Transverse colon (tissue), 4 donors: ENCODE measurements around the gene N4BP2L2. TPM values are rescaled to one million over a fixed set of nuclear protein-coding genes. Genes with fewer than 3 reads are reported as not detected.

Experiments used
- DNase-seq: peaks from one replicate; pipeline ENCODE4 v3.0.0-alpha.2; 2019
- H3K27ac ChIP-seq, 4 donors: fragments of 200-600 bp; sonication (generic); 2 replicates each; pipeline ENCODE4 v1.5.1; 2016 to 2018; ENCODE audit warnings: inconsistent platforms in 4 of 4
- H3K27me3 ChIP-seq: fragments of 200-600 bp; sonication (generic); 2 replicates; pipeline ENCODE4 v1.5.1; 2017; ENCODE audit warnings: inconsistent platforms
- H3K36me3 ChIP-seq, 4 donors: fragments of 200-600 bp; sonication (generic); 2 replicates each; pipeline ENCODE4 v1.5.1; 2017 to 2019; ENCODE audit warnings: inconsistent platforms in 4 of 4
- H3K4me1 ChIP-seq, 4 donors: fragments of 200-600 bp; sonication (generic); 2 replicates each; pipeline ENCODE4 v1.5.1; 2017 to 2020; ENCODE audit warnings: inconsistent platforms in 4 of 4
- H3K4me3 ChIP-seq, 4 donors: fragments of 200-600 bp; sonication (generic); 1 replicate in 1 of 4; 2 replicates in 3 of 4; pipeline versions ENCODE4 v1.5.1 to v1.6.1; 2017 to 2019; ENCODE audit warnings: inconsistent platforms in 4 of 4
- H3K9me3 ChIP-seq, 2 donors: fragments of 200-600 bp; sonication (generic); 2 replicates each; pipeline ENCODE4 v1.5.1; 2017 to 2019; ENCODE audit warnings: inconsistent platforms in 2 of 2
- CTCF ChIP-seq, 5 experiments: fragments of 200-600 bp in 3 of 5; fragments of 450-650 bp in 2 of 5; sonication (generic) in 3 of 5; IDR thresholded peaks; 1 replicate in 2 of 5; 2 replicates in 3 of 5; pipeline ENCODE4 v1.5.1; 2016 to 2017; ENCODE audit warnings: antibody characterized with exemption in 5 of 5, inconsistent platforms in 3 of 5, mild to moderate bottlenecking in 2 of 5, moderate library complexity in 1 of 5
- EP300 ChIP-seq: sonication (generic); formaldehyde crosslinking; IDR thresholded peaks from one replicate; pipeline ENCODE4 v1.6.1; 2017; ENCODE audit warnings: antibody characterized with exemption, low read depth
- POLR2A ChIP-seq: fragments of 450-650 bp; IDR thresholded peaks from one replicate; pipeline ENCODE4 v1.6.1; 2016; ENCODE audit warnings: antibody characterized with exemption, mild to moderate bottlenecking, moderate library complexity
- POLR2AphosphoS5 ChIP-seq, 3 donors: sonication (generic); formaldehyde crosslinking; IDR thresholded peaks; one replicate each; pipeline ENCODE4 v1.6.1; 2016; ENCODE audit warnings: antibody characterized with exemption in 3 of 3
- WGBS, 2 donors: methylation state at CpG; one replicate each; pipeline ENCODE4 v1.1.5; 2018; ENCODE audit warnings: low coverage in 1 of 2; 5-methylcytosine and 5-hydroxymethylcytosine counted together
- in situ Hi-C, 4 donors: fragments of 200-750 bp; cut with MboI; loops; one replicate each; pipeline versions ENCODE4 v1.15.0 to v1.15.1; 2017; ENCODE audit warnings: low sequenced_read_pairs in 3 of 4, low pct_ligation_motif_present in 1 of 4, low pct_unique_long_range_greater_than_20kb in 1 of 4
- intact Hi-C: fragments of 100-400 bp; cut with DNase I; formaldehyde crosslinking; loops from one replicate; pipeline ENCODE4 v1.15.1; 2023; ENCODE audit warnings: low total_unique reads
- total RNA-seq, 4 donors: library from RNA; depleted of rRNA; stranded (reverse); fragments of >200 nt; gene quantifications; one replicate each; pipeline ENCODE4 v1.1.0, GENCODE V29; 2016

N4BP2L2 gene
- total RNA-seq, 4 donors from 2014 or later: 64.0 to 231 (median 123) TPM

DNA sequence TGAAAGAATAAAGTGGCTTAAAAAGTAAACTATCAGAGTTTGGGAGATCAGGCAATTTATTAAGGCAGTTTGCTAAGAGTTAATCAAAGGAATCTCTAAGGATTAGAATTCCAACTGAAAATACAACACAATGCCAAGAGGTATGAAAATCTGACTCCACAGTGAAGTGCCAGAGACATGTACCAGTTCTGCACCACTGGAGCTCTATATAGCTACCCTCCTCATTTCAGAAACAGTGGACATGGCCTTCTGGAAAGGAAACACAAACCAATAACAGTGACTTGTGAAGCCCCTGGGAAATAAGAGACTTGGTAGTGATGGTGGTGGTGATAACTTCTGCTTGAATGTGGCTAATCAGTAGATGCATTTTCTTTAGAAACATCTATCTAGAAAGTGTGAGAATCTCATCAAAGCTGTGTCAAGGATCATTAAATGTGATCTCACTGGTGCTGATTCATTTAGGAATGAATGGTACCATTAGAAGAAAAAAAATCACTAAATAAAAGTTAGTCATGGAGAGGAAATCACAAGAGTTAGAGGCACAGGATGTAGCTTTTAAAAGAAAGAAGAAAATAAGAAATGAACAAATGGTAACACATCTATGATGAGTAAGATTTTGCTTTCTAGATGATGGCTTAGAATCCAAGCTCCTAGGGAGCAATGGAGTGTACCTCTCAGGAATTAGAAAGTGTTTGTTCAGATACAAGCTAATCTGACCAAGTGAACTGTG is 90.5 kb downstream of the N4BP2L2 start:
- in situ Hi-C loops (no loop called here), intact Hi-C loops (loop anchor here (5.0 kb wide), 1 partner anchor 1284 kb away; no protein-coding TSS in a partner anchor)
- Histone ChIP-seq H3K27me3 (no peaks in the 10 kb centered on the region), H3K9me3 (no peaks in the 10 kb centered on the region), H3K36me3 (no peaks in the 10 kb centered on the region), H3K27ac (no peak overlapping the region), H3K4me1 (no peaks in the 10 kb centered on the region), H3K4me3 (no peak overlapping the region)
- DNase-seq: no peak
- TF ChIP-seq EP300: no peak
- no peak for TF ChIP-seq CTCF (IDR thresholded peaks at IDR 0.05)
- TF ChIP-seq POLR2AphosphoS5 (IDR thresholded peaks at IDR 0.05): no peak
- no peak for TF ChIP-seq POLR2A

- H3K27me3 ChIP-seq: no peaks in the 10 kb centered on the region
- no peak for TF ChIP-seq CTCF (IDR thresholded peaks at IDR 0.05)
- TF ChIP-seq EP300: no peak
- TF ChIP-seq POLR2AphosphoS5 (IDR thresholded peaks at IDR 0.05): no peak
- TF ChIP-seq POLR2A: no peak
- in situ Hi-C loops (no loop called here), intact Hi-C loops (loop anchor here (5.0 kb wide), 1 partner anchor 1285 kb away; no protein-coding TSS in a partner anchor)
- DNase-seq: no peak
- H3K27ac ChIP-seq: no peak overlapping the region
- no peak overlapping the region for H3K4me3 ChIP-seq
- H3K4me1 ChIP-seq: peaks cover 0 to 3% (median 0%) of the 10 kb centered on the region in 4 donors
- 82 to 86% methylated on average over 2 of the region's 2 CpGs for WGBS, 2 donors
- H3K9me3 ChIP-seq: no peaks in the 10 kb centered on the region
- H3K36me3 ChIP-seq: no peaks in the 10 kb centered on the region
These were observed 91.7 kb downstream of the N4BP2L2 start for GRCh38 chr13:32446773-32447465.

GRCh38 chr13:32446220-32446619 is 92.4 kb downstream of the N4BP2L2 start:
- intact Hi-C loops (loop anchor here (5.0 kb wide), 1 partner anchor 1286 kb away; no protein-coding TSS in a partner anchor), in situ Hi-C loops (no loop called here)
- DNase-seq: no peak
- Histone ChIP-seq H3K4me1 (peaks cover 0 to 3% (median 0%) of the 10 kb centered on the region in 4 donors), H3K27ac (no peak overlapping the region), H3K4me3 (no peak overlapping the region), H3K36me3 (no peaks in the 10 kb centered on the region), H3K9me3 (no peaks in the 10 kb centered on the region), H3K27me3 (no peaks in the 10 kb centered on the region)
- 97 to 100% methylated on average over 3 of the region's 3 CpGs for WGBS, 2 donors
- no peak for TF ChIP-seq POLR2AphosphoS5 (IDR thresholded peaks at IDR 0.05)
- TF ChIP-seq EP300: no peak
- TF ChIP-seq POLR2A: no peak
- no peak for TF ChIP-seq CTCF (IDR thresholded peaks at IDR 0.05)

DNA sequence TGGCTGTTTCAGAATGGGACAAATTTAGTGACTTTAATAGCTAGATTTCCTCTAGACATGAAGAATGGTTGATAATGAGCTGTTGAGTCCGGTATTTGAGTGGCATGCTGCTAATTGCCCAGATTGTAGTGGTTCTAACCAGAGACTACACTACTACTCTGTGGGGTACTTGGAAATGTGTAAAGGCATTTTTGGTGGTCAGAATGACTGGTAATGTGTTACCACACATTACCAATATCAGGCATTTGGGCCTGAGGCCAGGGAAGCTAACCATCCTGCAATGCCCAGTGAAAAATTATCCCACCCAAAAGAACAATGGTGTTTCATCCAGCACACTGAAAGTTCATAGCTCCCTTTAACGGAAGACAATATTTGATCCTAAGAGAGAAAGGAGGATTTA is 93.1 kb downstream of the N4BP2L2 start:
- no peak overlapping the region for H3K27ac ChIP-seq
- no peaks in the 10 kb centered on the region for H3K27me3 ChIP-seq
- no peak for DNase-seq
- in situ Hi-C loops: no loop called here
- no peaks in the 10 kb centered on the region for H3K36me3 ChIP-seq
- no peaks in the 10 kb centered on the region for H3K9me3 ChIP-seq
- peaks cover 0 to 3% (median 0%) of the 10 kb centered on the region in 4 donors for H3K4me1 ChIP-seq
- H3K4me3 ChIP-seq: no peak overlapping the region
- TF ChIP-seq CTCF (IDR thresholded peaks at IDR 0.05) (no peak), EP300 (no peak), POLR2AphosphoS5 (IDR thresholded peaks at IDR 0.05) (no peak)
- intact Hi-C loops: loop anchor here (5.0 kb wide), 1 partner anchor 1287 kb away; no protein-coding TSS in a partner anchor
- 86 to 95% methylated on average over 2 of the region's 2 CpGs for WGBS, 2 donors
